ENCODE data around the gene CNTNAP2. TPM values are rescaled to one million over a fixed set of nuclear protein-coding genes. Genes with fewer than 3 reads are reported as not detected.

Gene CNTNAP2
- total RNA-seq, 1 experiment from 2014 or later: 42.5 TPM

GRCh38 chr7:147380926-147381325, 1264.3 kb downstream of the CNTNAP2 start:
- intact Hi-C loops (cut with micrococcal nuclease; ENCODE audit: unreplicated experiment): no loop called here
- Mint-ChIP-seq H3K4me3 (ENCODE audit: unreplicated experiment) (no peak overlapping the region), H3K36me3 (ENCODE audit: insufficient read depth, unreplicated experiment) (no peaks in the 10 kb centered on the region), H3K9me3 (ENCODE audit: unreplicated experiment) (peaks cover 2% of the 10 kb centered on the region), H3K27me3 (ENCODE audit: insufficient read depth, unreplicated experiment) (no peaks in the 10 kb centered on the region), H3K27ac (ENCODE audit: unreplicated experiment) (no peak overlapping the region), H3K4me1 (ENCODE audit: low read depth, unreplicated experiment) (peaks cover 14% of the 10 kb centered on the region)
- H3K36me3 ChIP-seq (ENCODE audit: control insufficient read depth, insufficient read depth, low read length): no peaks in the 10 kb centered on the region
- POLR2A ChIA-PET: no interaction called here
- H3K4me1 ChIP-seq: peaks cover 7% of the 10 kb centered on the region; the same call in 1 of the 2 replicates
- no peak for DNase-seq
- 0 out of 2 replicates have a peak, but pooled peaks cover 8% of the 10 kb centered on the region for H3K9me3 ChIP-seq
- H3K4me3 ChIP-seq (ENCODE audit: low read depth, low read length): no peak overlapping the region
- BruUV-seq (replicated peaks): no TSS peak
- TF ChIP-seq, protein P1, sequence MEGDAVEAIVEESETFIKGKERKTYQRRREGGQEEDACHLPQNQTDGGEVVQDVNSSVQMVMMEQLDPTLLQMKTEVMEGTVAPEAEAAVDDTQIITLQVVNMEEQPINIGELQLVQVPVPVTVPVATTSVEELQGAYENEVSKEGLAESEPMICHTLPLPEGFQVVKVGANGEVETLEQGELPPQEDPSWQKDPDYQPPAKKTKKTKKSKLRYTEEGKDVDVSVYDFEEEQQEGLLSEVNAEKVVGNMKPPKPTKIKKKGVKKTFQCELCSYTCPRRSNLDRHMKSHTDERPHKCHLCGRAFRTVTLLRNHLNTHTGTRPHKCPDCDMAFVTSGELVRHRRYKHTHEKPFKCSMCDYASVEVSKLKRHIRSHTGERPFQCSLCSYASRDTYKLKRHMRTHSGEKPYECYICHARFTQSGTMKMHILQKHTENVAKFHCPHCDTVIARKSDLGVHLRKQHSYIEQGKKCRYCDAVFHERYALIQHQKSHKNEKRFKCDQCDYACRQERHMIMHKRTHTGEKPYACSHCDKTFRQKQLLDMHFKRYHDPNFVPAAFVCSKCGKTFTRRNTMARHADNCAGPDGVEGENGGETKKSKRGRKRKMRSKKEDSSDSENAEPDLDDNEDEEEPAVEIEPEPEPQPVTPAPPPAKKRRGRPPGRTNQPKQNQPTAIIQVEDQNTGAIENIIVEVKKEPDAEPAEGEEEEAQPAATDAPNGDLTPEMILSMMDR (IDR thresholded peaks at IDR 0.05; ENCODE audit: insufficient read depth in 1 of 2, low read depth in 1 of 2, low read length in 1 of 2, severe bottlenecking in 1 of 2, unreplicated experiment in 1 of 2): no peak
- no peaks in the 10 kb centered on the region for H3K27me3 ChIP-seq (replicated peaks; ENCODE audit: control insufficient read depth, insufficient read depth, low read length)
- CTCF ChIA-PET: no interaction called here

DNA sequence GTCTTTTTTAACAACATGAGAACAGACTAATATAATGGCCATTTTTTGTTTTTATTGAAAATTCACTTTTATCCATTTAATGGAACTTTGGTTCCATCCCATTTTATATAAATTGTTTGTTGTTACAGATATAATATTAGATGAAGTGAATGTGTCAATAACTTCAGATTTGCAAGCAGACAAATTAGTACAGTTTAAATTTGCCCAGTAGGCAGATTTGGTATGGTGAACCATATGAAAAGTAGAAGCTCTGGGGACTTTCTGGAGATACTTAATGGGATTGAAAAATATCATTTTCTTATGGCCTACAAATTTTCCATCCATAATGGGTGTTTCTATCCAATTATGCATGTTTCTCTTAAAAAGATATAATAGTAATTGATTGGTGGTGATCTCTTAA, 1277.7 kb downstream of the CNTNAP2 start:
- H3K4me3 ChIP-seq (ENCODE audit: low read depth, low read length): no peak overlapping the region
- H3K36me3 ChIP-seq (ENCODE audit: control insufficient read depth, insufficient read depth, low read length): no peaks in the 10 kb centered on the region
- no peak for DNase-seq
- no peaks in the 10 kb centered on the region for H3K4me1 Mint-ChIP-seq (ENCODE audit: low read depth, unreplicated experiment)
- H3K27ac Mint-ChIP-seq (ENCODE audit: unreplicated experiment): no peak overlapping the region
- BruUV-seq (replicated peaks): no TSS peak
- ChIA-PET POLR2A (no interaction called here), CTCF (no interaction called here)
- intact Hi-C loops (cut with micrococcal nuclease; ENCODE audit: unreplicated experiment): no loop called here
- no peaks in the 10 kb centered on the region for H3K27me3 ChIP-seq (replicated peaks; ENCODE audit: control insufficient read depth, insufficient read depth, low read length)
- H3K36me3 Mint-ChIP-seq (ENCODE audit: insufficient read depth, unreplicated experiment): no peaks in the 10 kb centered on the region
- TF ChIP-seq, protein P1 (IDR thresholded peaks at IDR 0.05; ENCODE audit: insufficient read depth in 1 of 2, low read depth in 1 of 2, low read length in 1 of 2, severe bottlenecking in 1 of 2, unreplicated experiment in 1 of 2): no peak
- no peaks in the 10 kb centered on the region for H3K27me3 Mint-ChIP-seq (ENCODE audit: insufficient read depth, unreplicated experiment)
- H3K9me3 Mint-ChIP-seq (ENCODE audit: unreplicated experiment): peaks cover 42% of the 10 kb centered on the region
- no peak overlapping the region for H3K4me3 Mint-ChIP-seq (ENCODE audit: unreplicated experiment)
- no peaks in the 10 kb centered on the region for H3K9me3 ChIP-seq
- H3K4me1 ChIP-seq: no peaks in the 10 kb centered on the region

DNA sequence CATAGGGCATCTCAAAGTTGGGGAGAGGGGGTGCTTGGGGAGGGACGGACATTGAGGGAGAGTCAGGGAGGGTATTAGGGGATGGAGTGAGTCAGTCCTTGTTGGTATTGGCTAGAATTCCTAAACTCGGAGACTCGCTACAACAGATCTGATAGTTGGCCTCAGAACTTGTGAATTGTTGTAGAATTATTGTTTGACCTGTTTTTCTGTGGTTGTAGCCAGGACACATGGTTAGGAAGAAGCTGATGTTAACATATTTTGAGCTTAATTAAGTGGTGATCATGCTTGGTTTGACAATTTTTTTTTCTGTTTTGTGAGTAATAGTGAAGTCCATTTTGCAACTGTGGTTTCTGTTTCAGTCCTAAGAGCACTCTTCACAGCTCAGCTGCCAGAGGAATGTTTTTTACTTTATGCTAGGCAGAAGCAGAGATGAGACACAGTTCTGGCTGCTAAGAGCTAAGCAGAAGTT, 1283.7 kb downstream of the CNTNAP2 start:
- Histone ChIP-seq H3K27me3 (replicated peaks; ENCODE audit: control insufficient read depth, insufficient read depth, low read length) (no peaks in the 10 kb centered on the region), H3K9me3 (no peaks in the 10 kb centered on the region), H3K36me3 (ENCODE audit: control insufficient read depth, insufficient read depth, low read length) (no peaks in the 10 kb centered on the region; the same call in 1 of the 2 replicates), H3K4me1 (no peaks in the 10 kb centered on the region), H3K4me3 (ENCODE audit: low read depth, low read length) (no peak overlapping the region)
- H3K4me3 Mint-ChIP-seq (ENCODE audit: unreplicated experiment): no peak overlapping the region
- POLR2A ChIA-PET: no interaction called here
- no peaks in the 10 kb centered on the region for H3K27me3 Mint-ChIP-seq (ENCODE audit: insufficient read depth, unreplicated experiment)
- BruUV-seq (replicated peaks): no TSS peak
- DNase-seq: no peak
- TF ChIP-seq, protein P1 (IDR thresholded peaks at IDR 0.05; ENCODE audit: insufficient read depth in 1 of 2, low read depth in 1 of 2, low read length in 1 of 2, severe bottlenecking in 1 of 2, unreplicated experiment in 1 of 2): no peak
- peaks cover 37% of the 10 kb centered on the region for H3K9me3 Mint-ChIP-seq (ENCODE audit: unreplicated experiment)
- H3K36me3 Mint-ChIP-seq (ENCODE audit: insufficient read depth, unreplicated experiment): no peaks in the 10 kb centered on the region
- H3K27ac Mint-ChIP-seq (ENCODE audit: unreplicated experiment): no peak overlapping the region
- intact Hi-C loops (cut with micrococcal nuclease; ENCODE audit: unreplicated experiment): no loop called here
- CTCF ChIA-PET: no interaction called here
- H3K4me1 Mint-ChIP-seq (ENCODE audit: low read depth, unreplicated experiment): no peaks in the 10 kb centered on the region

Data from Caco-2 (cell line).